Omental fat pad (tissue), 4 donors: ENCODE data around the gene REV3L. TPM values are rescaled to one million over a fixed set of nuclear protein-coding genes. Genes with fewer than 3 reads are reported as not detected.

Source experiments
- ATAC-seq: fragments of 150-250 bp; one replicate; pipeline ENCODE4 v1.9.1; 2016; ENCODE audit warnings: mild to moderate bottlenecking, moderate library complexity; ENCODE audit not compliant: low FRiP score
- DNase-seq: peaks from one replicate; pipeline ENCODE4 v3.0.0-alpha.2; 2019; ENCODE audit warnings: low spot score
- CTCF ChIP-seq, 3 donors: fragments of 450-650 bp; IDR thresholded peaks; one replicate each; pipeline ENCODE4 v1.5.1; 2016 to 2017; ENCODE audit warnings: antibody characterized with exemption in 3 of 3, mild to moderate bottlenecking in 3 of 3, moderate library complexity in 2 of 3
- total RNA-seq, 4 donors: library from RNA; depleted of rRNA; stranded (reverse); fragments of >200 nt; gene quantifications; one replicate each; pipeline ENCODE4 v1.1.0, GENCODE V29; 2016

Gene REV3L
- total RNA-seq, 4 donors from 2014 or later: 55.5 to 111 (median 63.2) TPM

GRCh38 chr6:111254004-111254778 is 228.8 kb downstream of the REV3L start:
- no peak for TF ChIP-seq CTCF (IDR thresholded peaks at IDR 0.05)
- no peak for ATAC-seq
- no peak for DNase-seq

- no peak for TF ChIP-seq CTCF (IDR thresholded peaks at IDR 0.05)
- ATAC-seq (no peak), DNase-seq (no peak)
Observed at GRCh38 chr6:111252726-111253125, 230.3 kb downstream of the REV3L start.

GRCh38 chr6:111250791-111251354 is 232.1 kb downstream of the REV3L start:
- no peak for TF ChIP-seq CTCF (IDR thresholded peaks at IDR 0.05)
- ATAC-seq (no peak), DNase-seq (no peak)

Other genes with a start within 250 kb of the REV3L start
- gene TRAF3IP2, start 122.7 kb upstream of the REV3L start, total RNA-seq: 10 to 100 TPM; 29.3 to 52.2 (median 42.2) TPM